DOHH2 (cell line): ENCODE data around the gene ARID5A.

Experiments used
- H3F3A ChIP-seq: fragments of 200-600 bp; sonication (generic), shearing (Covaris generic); 2 replicates; pipeline ENCODE4 v1.6.0; 2016; ENCODE audit warnings: antibody characterized with exemption, mild to moderate bottlenecking; ENCODE audit not compliant: control insufficient read depth, insufficient read depth
- H3K27ac ChIP-seq: fragments of 200-600 bp; sonication (generic); 2 replicates; pipeline ENCODE4 v1.5.1; 2014; ENCODE audit warnings: low read depth, mild to moderate bottlenecking, low read length, moderate library complexity
- H3K27me3 ChIP-seq: fragments of 200-600 bp; sonication (generic); 2 replicates; pipeline ENCODE4 v1.6.1; 2014; ENCODE audit warnings: mild to moderate bottlenecking, low read length, mixed read lengths; ENCODE audit not compliant: control insufficient read depth
- H3K36me3 ChIP-seq: fragments of 200-600 bp; sonication (generic); 2 replicates; pipeline ENCODE4 v1.6.1; 2014; ENCODE audit warnings: mild to moderate bottlenecking, low read length, moderate library complexity, mixed read lengths; ENCODE audit not compliant: control insufficient read depth
- H3K4me1 ChIP-seq: fragments of 200-600 bp; sonication (generic); 2 replicates; pipeline ENCODE4 v1.6.1; 2014; ENCODE audit warnings: mild to moderate bottlenecking, low read length, mixed read lengths; ENCODE audit not compliant: control insufficient read depth
- H3K4me2 ChIP-seq: fragments of 200-600 bp; sonication (generic); 2 replicates; pipeline ENCODE4 v1.6.0; 2014; ENCODE audit warnings: mild to moderate bottlenecking, low read length, moderate library complexity
- H3K4me3 ChIP-seq: fragments of 200-600 bp; sonication (generic); 2 replicates; pipeline ENCODE4 v1.5.1; 2014; ENCODE audit warnings: mild to moderate bottlenecking, low read length, mixed read lengths
- H3K79me2 ChIP-seq: fragments of 200-600 bp; sonication (generic); 2 replicates; pipeline ENCODE4 v1.6.1; 2014; ENCODE audit warnings: mild to moderate bottlenecking, low read length, mixed read lengths; ENCODE audit not compliant: control insufficient read depth
- H3K9me2 ChIP-seq: fragments of 200-600 bp; sonication (generic); replicated peaks from 2 replicates; pipeline ENCODE4 v1.6.1; 2014; ENCODE audit warnings: mild to moderate bottlenecking, low read length, mixed read lengths; ENCODE audit not compliant: control insufficient read depth
- H3K9me3 ChIP-seq: fragments of 200-600 bp; sonication (generic); 2 replicates; pipeline ENCODE4 v1.6.1; 2014; ENCODE audit warnings: antibody characterized with exemption, low read length, mixed read lengths; ENCODE audit not compliant: control insufficient read depth, insufficient read depth
- H4K20me1 ChIP-seq: fragments of 200-600 bp; sonication (generic); 2 replicates; pipeline ENCODE4 v1.6.0; 2014; ENCODE audit warnings: low read depth, mild to moderate bottlenecking, antibody characterized with exemption, low read length, moderate library complexity; ENCODE audit not compliant: control insufficient read depth, insufficient read depth
- CTCF ChIP-seq: fragments of 200-600 bp; sonication (generic); IDR thresholded peaks from one replicate; pipeline ENCODE4 v1.5.1; 2014; ENCODE audit warnings: antibody characterized with exemption, mild to moderate bottlenecking, low read depth, low read length; ENCODE audit not compliant: poor library complexity, severe bottlenecking
- EZH2phosphoT487 ChIP-seq: fragments of 200-600 bp; sonication (generic); IDR thresholded peaks from 2 replicates; pipeline ENCODE4 v1.6.1; 2017; ENCODE audit warnings: borderline replicate concordance, mild to moderate bottlenecking, antibody characterized with exemption, low read length, moderate library complexity, mixed read lengths

Gene ARID5A

GRCh38 chr2:96506016-96506906 is 30.3 kb upstream of the ARID5A start:
- H3K79me2 ChIP-seq, result no peaks in the 10 kb centered on the region
- no peaks in the 10 kb centered on the region for H3K9me3 ChIP-seq
- H3K9me2 ChIP-seq, result no peaks in the 10 kb centered on the region
- no peaks in the 10 kb centered on the region for H4K20me1 ChIP-seq
- TF ChIP-seq CTCF (no peak), EZH2phosphoT487 (no peak)
- no peaks in the 10 kb centered on the region for H3K36me3 ChIP-seq
- H3K27ac ChIP-seq, result no peak overlapping the region
- peaks cover 40% of the 10 kb centered on the region for H3K27me3 ChIP-seq
- H3K4me3 ChIP-seq, result no peak overlapping the region
- H3K4me1 ChIP-seq, result peaks cover 20% of the 10 kb centered on the region
- no peaks in the 10 kb centered on the region for H3F3A ChIP-seq
- no peak overlapping the region for H3K4me2 ChIP-seq

GRCh38 chr2:96506907-96507240 is 29.7 kb upstream of the ARID5A start:
- Histone ChIP-seq H3K27ac (no peak overlapping the region), H3K9me3 (no peaks in the 10 kb centered on the region), H3K9me2 (no peaks in the 10 kb centered on the region), H3K4me2 (no peak overlapping the region), H4K20me1 (no peaks in the 10 kb centered on the region), H3K27me3 (peaks cover 40% of the 10 kb centered on the region), H3F3A (no peaks in the 10 kb centered on the region), H3K79me2 (no peaks in the 10 kb centered on the region), H3K4me1 (peaks cover 20% of the 10 kb centered on the region), H3K36me3 (no peaks in the 10 kb centered on the region), H3K4me3 (no peak overlapping the region)
- TF ChIP-seq EZH2phosphoT487, result no peak
- no peak for TF ChIP-seq CTCF

GRCh38 chr2:96507957-96508520 is 28.5 kb upstream of the ARID5A start:
- H3K27me3 ChIP-seq, result peaks cover 35% of the 10 kb centered on the region
- TF ChIP-seq CTCF (peak; percentile 88), EZH2phosphoT487 (no peak)
- H4K20me1 ChIP-seq, result no peaks in the 10 kb centered on the region
- no peaks in the 10 kb centered on the region for H3K9me3 ChIP-seq
- peaks cover 20% of the 10 kb centered on the region for H3K4me1 ChIP-seq
- H3K36me3 ChIP-seq, result no peaks in the 10 kb centered on the region
- no peaks in the 10 kb centered on the region for H3K9me2 ChIP-seq
- no peaks in the 10 kb centered on the region for H3K79me2 ChIP-seq
- no peak overlapping the region for H3K27ac ChIP-seq
- 0 out of 2 replicates have a peak overlapping the region, but pooled peaks have one; percentile 8 for H3K4me3 ChIP-seq
- H3F3A ChIP-seq, result no peaks in the 10 kb centered on the region
- H3K4me2 ChIP-seq, result peak overlapping the region; percentile 37
